ENCODE data around the gene PLEKHA5.

Gene PLEKHA5

GRCh38 chr12:19181666-19182426 is 52.3 kb downstream of the PLEKHA5 start:
- DNase-seq, result no peak
- TF ChIP-seq, protein P1, sequence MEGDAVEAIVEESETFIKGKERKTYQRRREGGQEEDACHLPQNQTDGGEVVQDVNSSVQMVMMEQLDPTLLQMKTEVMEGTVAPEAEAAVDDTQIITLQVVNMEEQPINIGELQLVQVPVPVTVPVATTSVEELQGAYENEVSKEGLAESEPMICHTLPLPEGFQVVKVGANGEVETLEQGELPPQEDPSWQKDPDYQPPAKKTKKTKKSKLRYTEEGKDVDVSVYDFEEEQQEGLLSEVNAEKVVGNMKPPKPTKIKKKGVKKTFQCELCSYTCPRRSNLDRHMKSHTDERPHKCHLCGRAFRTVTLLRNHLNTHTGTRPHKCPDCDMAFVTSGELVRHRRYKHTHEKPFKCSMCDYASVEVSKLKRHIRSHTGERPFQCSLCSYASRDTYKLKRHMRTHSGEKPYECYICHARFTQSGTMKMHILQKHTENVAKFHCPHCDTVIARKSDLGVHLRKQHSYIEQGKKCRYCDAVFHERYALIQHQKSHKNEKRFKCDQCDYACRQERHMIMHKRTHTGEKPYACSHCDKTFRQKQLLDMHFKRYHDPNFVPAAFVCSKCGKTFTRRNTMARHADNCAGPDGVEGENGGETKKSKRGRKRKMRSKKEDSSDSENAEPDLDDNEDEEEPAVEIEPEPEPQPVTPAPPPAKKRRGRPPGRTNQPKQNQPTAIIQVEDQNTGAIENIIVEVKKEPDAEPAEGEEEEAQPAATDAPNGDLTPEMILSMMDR (IDR thresholded peaks at IDR 0.05; ENCODE audit: low read depth, low read length, missing control alignments), result peak; percentile 9

GRCh38 chr12:19183121-19183838 is 53.7 kb downstream of the PLEKHA5 start:
- TF ChIP-seq, protein P1 (IDR thresholded peaks at IDR 0.05; ENCODE audit: low read depth, low read length, missing control alignments), result peak; percentile 58
- Histone ChIP-seq H3K4me3 (ENCODE audit: low read depth, low read length) (no peak overlapping the region), H3K27ac (no peak overlapping the region), H3K27me3 (replicated peaks) (no peaks in the 10 kb centered on the region), H3K36me3 (replicated peaks) (no peaks in the 10 kb centered on the region)
- in situ Hi-C loops (cut with HindIII; ENCODE audit: low pct_ligation_motif_present, low sequenced_read_pairs), result loop anchor here (25.0 kb wide), 1 partner anchor 321 kb away; no protein-coding TSS in a partner anchor
- no peak for DNase-seq

More at GRCh38 chr12:19181666-19182426, 52.3 kb downstream of the PLEKHA5 start:
- no peaks in the 10 kb centered on the region for H3K36me3 ChIP-seq (replicated peaks)
- in situ Hi-C loops (cut with HindIII; ENCODE audit: low pct_ligation_motif_present, low sequenced_read_pairs), result loop anchor here (25.0 kb wide), 1 partner anchor 320 kb away; no protein-coding TSS in a partner anchor
- H3K4me3 ChIP-seq (ENCODE audit: low read depth, low read length), result no peak overlapping the region
- no peak overlapping the region for H3K27ac ChIP-seq
- no peaks in the 10 kb centered on the region for H3K27me3 ChIP-seq (replicated peaks)

GRCh38 chr12:19185262-19185929 is 55.9 kb downstream of the PLEKHA5 start:
- Histone ChIP-seq H3K4me3 (ENCODE audit: low read depth, low read length) (no peak overlapping the region), H3K27me3 (replicated peaks) (no peaks in the 10 kb centered on the region), H3K27ac (no peak overlapping the region), H3K36me3 (replicated peaks) (no peaks in the 10 kb centered on the region)
- DNase-seq, result no peak
- in situ Hi-C loops (cut with HindIII; ENCODE audit: low pct_ligation_motif_present, low sequenced_read_pairs), result loop anchor here (25.0 kb wide), 1 partner anchor 323 kb away; no protein-coding TSS in a partner anchor
- TF ChIP-seq, protein P1 (IDR thresholded peaks at IDR 0.05; ENCODE audit: low read depth, low read length, missing control alignments), result no peak

- in situ Hi-C loops (cut with HindIII; ENCODE audit: low pct_ligation_motif_present, low sequenced_read_pairs), result loop anchor here (25.0 kb wide), 1 partner anchor 325 kb away; no protein-coding TSS in a partner anchor
- H3K27ac ChIP-seq, result no peak overlapping the region
- TF ChIP-seq, protein P1 (IDR thresholded peaks at IDR 0.05; ENCODE audit: low read depth, low read length, missing control alignments), result peak; percentile 56
Measured at GRCh38 chr12:19186722-19187661, 57.5 kb downstream of the PLEKHA5 start.

GRCh38 chr12:19189522-19189921 is 60.0 kb downstream of the PLEKHA5 start:
- TF ChIP-seq, protein P1 (IDR thresholded peaks at IDR 0.05; ENCODE audit: low read depth, low read length, missing control alignments), result no peak
- in situ Hi-C loops (cut with HindIII; ENCODE audit: low pct_ligation_motif_present, low sequenced_read_pairs), result loop anchor here (25.0 kb wide), 1 partner anchor 327 kb away; no protein-coding TSS in a partner anchor
- Histone ChIP-seq H3K27me3 (replicated peaks) (no peaks in the 10 kb centered on the region), H3K27ac (no peak overlapping the region), H3K4me3 (ENCODE audit: low read depth, low read length) (no peak overlapping the region), H3K36me3 (replicated peaks) (no peaks in the 10 kb centered on the region)
- DNase-seq, result no peak

More at GRCh38 chr12:19186722-19187661, 57.5 kb downstream of the PLEKHA5 start:
- H3K36me3 ChIP-seq (replicated peaks), result no peaks in the 10 kb centered on the region
- no peaks in the 10 kb centered on the region for H3K27me3 ChIP-seq (replicated peaks)
- H3K4me3 ChIP-seq (ENCODE audit: low read depth, low read length), result no peak overlapping the region
- no peak for DNase-seq
